ENCODE results near the gene CLTCL1. TPM values are rescaled to one million over a fixed set of nuclear protein-coding genes. Genes with fewer than 3 reads are reported as not detected.
"Not testable (repeated sequence)": the region's sequence is repeated elsewhere in the genome, so short reads cannot be mapped to it uniquely, and the experiment has no call there.

The CLTCL1 gene
- total and polyA plus RNA-seq, 4 donors: 2.0 to 4.8 (median 2.6) TPM

GRCh38 chr22:19307872-19308271 is 16.4 kb upstream of the CLTCL1 start:
- Histone ChIP-seq H3K27me3 (ENCODE audit: control insufficient read depth in 4 of 4, insufficient read depth in 4 of 4, low read length in 3 of 4) (no peaks in the 10 kb centered on the region), H3K36me3 (ENCODE audit: control insufficient read depth in 4 of 4, insufficient read depth in 3 of 4, low read depth in 1 of 4, low read length in 3 of 4) (no peaks in the 10 kb centered on the region), H3K27ac (ENCODE audit: low read depth in 1 of 2, low read length in 2 of 2) (no peak overlapping the region), H3K9me3 (ENCODE audit: control insufficient read depth in 4 of 4, low read length in 3 of 4) (no peaks in the 10 kb centered on the region), H3K4me1 (ENCODE audit: control insufficient read depth in 4 of 4, insufficient read depth in 4 of 4, low read length in 3 of 4) (peaks cover 0 to 2% (median 0%) of the 10 kb centered on the region in 4 donors), H3K4me3 (ENCODE audit: low read depth in 1 of 3, low read length in 3 of 3) (no peak overlapping the region), H3K9ac (ENCODE audit: low read depth in 1 of 2, low read length in 2 of 2) (no peak overlapping the region)
- no peak for TF ChIP-seq RXRA (IDR thresholded peaks at IDR 0.05)
- TF ChIP-seq REST (IDR thresholded peaks at IDR 0.05): no peak
- WGBS: 88% methylated on average over 2 of the region's 2 CpGs
- DNase-seq (ENCODE audit: low spot score): no peak

GRCh38 chr22:19306535-19306934 is 15.0 kb upstream of the CLTCL1 start:
- H3K27ac ChIP-seq (ENCODE audit: low read depth in 1 of 2, low read length in 2 of 2); H3K4me1 ChIP-seq (ENCODE audit: control insufficient read depth in 4 of 4, insufficient read depth in 4 of 4, low read length in 3 of 4); H3K9ac ChIP-seq (ENCODE audit: low read depth in 1 of 2, low read length in 2 of 2); H3K9me3 ChIP-seq (ENCODE audit: control insufficient read depth in 4 of 4, low read length in 3 of 4); H3K27me3 ChIP-seq (ENCODE audit: control insufficient read depth in 4 of 4, insufficient read depth in 4 of 4, low read length in 3 of 4); H3K36me3 ChIP-seq (ENCODE audit: control insufficient read depth in 4 of 4, insufficient read depth in 3 of 4, low read depth in 1 of 4, low read length in 3 of 4); DNase-seq (ENCODE audit: low spot score); H3K4me3 ChIP-seq (ENCODE audit: low read depth in 1 of 3, low read length in 3 of 3): not testable (repeated sequence)
- WGBS: 94% methylated on average over 6 of the region's 6 CpGs

- DNase-seq (ENCODE audit: low spot score): no peak
- TF ChIP-seq ATF3 (IDR thresholded peaks at IDR 0.05) (no peak), CTCF (IDR thresholded peaks at IDR 0.05; ENCODE audit: low read depth, low read length, missing input control) (no peak), YY1 (IDR thresholded peaks at IDR 0.05) (no peak), GABPA (IDR thresholded peaks at IDR 0.05 in 1 of 2, conservative IDR thresholded peaks at IDR 0.05 in 1 of 2) (no peak), EGR1 (IDR thresholded peaks at IDR 0.05; ENCODE audit: low read depth in 2 of 2) (no peak), SP1 (IDR thresholded peaks at IDR 0.05) (no peak), ZBTB33 (IDR thresholded peaks at IDR 0.05) (no peak), RAD21 (IDR thresholded peaks at IDR 0.05) (no peak), JUND (IDR thresholded peaks at IDR 0.05) (no peak), REST (IDR thresholded peaks at IDR 0.05) (no peak), MAX (IDR thresholded peaks at IDR 0.05) (no peak)
- Histone ChIP-seq H3K27ac (ENCODE audit: low read depth in 1 of 2, low read length in 2 of 2) (no peak overlapping the region), H3K4me3 (ENCODE audit: low read depth in 1 of 3, low read length in 3 of 3) (no peak overlapping the region), H3K9ac (ENCODE audit: low read depth in 1 of 2, low read length in 2 of 2) (no peak overlapping the region), H3K9me3 (ENCODE audit: control insufficient read depth in 4 of 4, low read length in 3 of 4) (no peaks in the 10 kb centered on the region), H3K27me3 (ENCODE audit: control insufficient read depth in 4 of 4, insufficient read depth in 4 of 4, low read length in 3 of 4) (no peaks in the 10 kb centered on the region), H3K4me1 (ENCODE audit: control insufficient read depth in 4 of 4, insufficient read depth in 4 of 4, low read length in 3 of 4) (no peaks in the 10 kb centered on the region), H3K36me3 (ENCODE audit: control insufficient read depth in 4 of 4, insufficient read depth in 3 of 4, low read depth in 1 of 4, low read length in 3 of 4) (no peaks in the 10 kb centered on the region)
- WGBS: 98% methylated on average over 5 of the region's 5 CpGs
Observed at GRCh38 chr22:19304547-19304946, 13.0 kb upstream of the CLTCL1 start.

Data from liver (tissue), 9 donors.